HUDEP-2 (cell line): ENCODE results near the gene ANGPT4.
"Not testable (repeated sequence)": the region's sequence is repeated elsewhere in the genome, so short reads cannot be mapped to it uniquely, and the experiment has no call there.

Experiments
- DNase-seq, 76 experiments: peaks; one replicate each; lab custom pipeline; 2025; ENCODE audit not compliant: unreplicated experiment in 76 of 76; lab: John Stamatoyannopoulos, UW

Gene ANGPT4

DNA sequence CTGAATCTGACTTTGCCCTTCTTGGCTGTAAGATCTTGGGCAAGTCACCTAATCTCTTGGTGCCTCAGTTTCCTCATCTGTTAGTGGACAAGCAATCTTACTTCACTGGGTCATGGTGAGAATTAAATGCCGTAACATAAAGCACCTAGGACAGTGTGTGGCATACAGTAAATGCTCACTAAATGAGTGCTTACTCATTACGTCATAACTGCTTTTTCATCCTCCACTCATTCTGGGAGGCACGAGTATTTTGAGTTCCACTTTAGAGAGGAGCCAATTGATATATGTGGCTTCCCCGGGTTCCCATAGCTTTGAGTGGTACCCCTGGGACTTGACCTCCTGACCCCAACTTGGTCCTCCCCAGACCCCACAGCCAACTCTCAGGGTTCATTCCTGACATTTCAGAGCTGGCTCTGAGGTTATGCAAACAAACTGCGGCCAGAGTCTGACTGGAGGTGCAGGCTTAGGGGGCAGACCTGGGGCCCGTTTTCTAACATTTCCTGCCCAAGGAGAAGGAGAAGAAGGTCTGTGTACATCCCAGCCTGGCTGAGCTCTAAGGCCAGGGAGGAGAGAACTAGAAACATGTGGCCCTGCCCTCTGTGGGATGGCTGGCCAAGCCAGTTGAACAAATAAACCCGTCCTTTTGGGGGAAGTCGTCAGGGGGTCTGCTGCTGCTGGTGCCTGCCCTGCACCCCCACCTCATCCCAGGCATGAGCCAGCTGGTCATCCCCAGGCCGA is 5.8 kb downstream of the ANGPT4 start:
- no peak for DNase-seq

DNA sequence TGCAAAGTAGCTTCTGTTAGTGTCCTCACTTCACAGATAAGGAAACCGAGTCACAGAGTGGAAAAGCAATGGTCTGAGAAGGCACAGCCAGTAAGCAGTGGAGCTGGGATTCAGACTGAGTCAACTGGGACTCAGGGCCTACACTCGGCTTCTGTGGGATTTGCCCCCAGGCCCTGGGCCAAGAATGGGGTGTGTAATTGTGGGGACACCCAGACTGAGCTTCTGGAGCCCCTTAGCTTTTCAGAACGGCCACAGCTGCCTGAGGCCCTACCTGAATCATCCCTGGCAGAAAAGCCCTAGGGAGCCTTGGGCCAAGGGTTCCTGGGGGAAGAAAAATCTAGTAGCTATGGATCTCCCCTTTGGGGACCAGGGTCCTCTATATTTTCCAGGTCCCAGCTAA is 6.5 kb downstream of the ANGPT4 start:
- DNase-seq, result no peak

DNA sequence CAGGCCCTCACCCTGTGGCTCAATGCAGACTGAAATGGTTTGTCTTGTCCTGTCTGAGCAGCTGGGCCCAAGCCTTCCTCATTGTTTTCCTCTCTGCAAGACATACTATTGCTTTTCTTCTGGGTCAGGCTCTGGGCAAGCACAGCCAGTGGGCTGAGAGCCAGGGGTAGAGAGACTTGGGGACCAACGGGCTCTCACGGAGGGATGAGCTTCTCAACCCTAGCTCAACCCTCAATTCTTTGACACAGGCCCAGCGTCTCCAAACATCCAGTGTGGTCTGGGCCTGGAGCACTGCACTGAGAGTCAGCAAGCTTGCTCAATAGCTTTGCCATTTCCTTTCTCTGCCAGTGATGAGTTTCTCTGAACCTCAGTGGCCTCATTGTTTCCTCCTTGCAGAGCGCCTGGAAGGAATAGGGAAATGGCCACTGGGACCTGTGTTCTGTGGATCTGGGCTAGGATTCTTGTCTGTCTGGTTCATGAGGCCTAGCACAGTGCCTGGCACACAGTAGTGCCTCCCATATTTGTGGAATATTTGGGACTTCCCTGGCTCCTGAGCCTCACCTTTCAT is 9.3 kb downstream of the ANGPT4 start:
- DNase-seq, result no peak

DNA sequence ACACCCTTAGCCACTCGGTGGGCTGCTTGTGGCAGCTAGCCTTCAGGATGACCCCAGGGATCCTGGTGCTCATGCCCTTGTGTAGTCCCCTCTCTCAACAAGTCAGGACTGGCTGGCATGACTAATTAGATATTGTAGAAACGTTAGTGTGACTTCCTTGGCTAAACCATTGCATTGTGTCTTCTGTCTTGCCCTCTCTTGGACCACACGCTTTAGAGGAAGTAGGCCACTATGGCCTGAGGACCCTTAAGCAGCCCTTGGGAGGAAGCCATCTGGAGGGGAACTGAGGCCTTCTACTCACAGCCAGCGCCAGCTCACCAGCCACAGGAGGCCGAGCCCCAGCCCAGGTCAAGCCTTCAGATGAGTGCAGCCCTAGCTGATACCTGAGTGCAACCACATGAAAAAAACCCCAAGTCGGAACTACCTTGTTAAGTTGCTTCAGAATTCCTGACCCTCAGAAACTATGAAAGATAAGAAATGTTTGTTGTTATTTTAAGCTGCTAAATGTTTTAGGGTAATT is 10.1 kb downstream of the ANGPT4 start:
- no peak for DNase-seq

DNA sequence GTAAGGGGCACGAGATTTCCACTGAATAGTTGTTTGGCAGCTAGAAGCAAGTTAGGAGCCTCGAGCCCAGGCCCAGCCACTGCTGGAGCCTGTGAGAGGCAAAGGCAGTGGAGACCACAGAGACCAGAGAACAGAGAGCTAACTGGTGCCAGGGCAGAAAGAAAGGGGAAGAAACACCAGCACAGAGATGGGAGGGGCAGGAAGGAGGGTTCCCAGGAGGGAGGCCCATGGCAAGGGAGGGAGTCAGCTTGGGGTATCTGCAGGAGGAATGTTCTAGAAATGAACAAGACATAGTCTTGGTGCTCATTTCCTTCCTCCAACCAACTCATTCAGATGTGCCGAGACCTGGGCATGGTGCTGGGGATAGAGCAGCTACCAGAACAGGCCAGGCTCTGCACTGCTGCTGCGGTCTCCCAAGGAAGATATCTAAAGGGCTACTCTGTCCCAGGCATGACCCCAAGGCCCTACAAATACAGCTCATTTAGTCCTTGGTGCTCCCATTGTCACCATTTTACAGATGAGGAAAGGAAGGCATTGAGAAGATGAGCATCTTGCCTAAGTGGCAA is 10.7 kb downstream of the ANGPT4 start:
- DNase-seq, result no peak

DNA sequence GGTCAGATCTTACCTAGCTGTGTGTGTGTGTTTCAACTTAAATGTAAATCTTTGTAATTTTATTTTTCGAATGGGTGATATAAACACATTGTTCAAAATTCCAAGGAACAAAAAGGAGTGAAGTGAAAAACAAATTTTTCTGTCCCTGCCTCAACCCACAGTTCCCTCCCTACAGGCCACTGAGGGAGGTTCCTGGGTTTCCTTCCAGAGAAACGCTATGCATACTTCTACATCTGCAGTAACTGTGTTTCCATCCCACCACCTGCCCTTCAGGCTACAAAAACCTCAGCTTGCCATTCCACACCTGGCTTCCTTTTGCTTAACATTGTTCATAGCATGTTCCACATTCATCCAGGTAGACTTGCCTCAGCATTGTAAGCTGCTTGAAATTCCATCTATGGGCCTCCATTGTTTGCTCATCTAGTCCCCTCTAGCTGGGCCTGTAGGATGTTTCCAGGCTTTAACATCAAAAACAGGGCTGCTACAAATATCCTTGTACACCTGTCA is 12.0 kb downstream of the ANGPT4 start:
- no peak for DNase-seq

DNA sequence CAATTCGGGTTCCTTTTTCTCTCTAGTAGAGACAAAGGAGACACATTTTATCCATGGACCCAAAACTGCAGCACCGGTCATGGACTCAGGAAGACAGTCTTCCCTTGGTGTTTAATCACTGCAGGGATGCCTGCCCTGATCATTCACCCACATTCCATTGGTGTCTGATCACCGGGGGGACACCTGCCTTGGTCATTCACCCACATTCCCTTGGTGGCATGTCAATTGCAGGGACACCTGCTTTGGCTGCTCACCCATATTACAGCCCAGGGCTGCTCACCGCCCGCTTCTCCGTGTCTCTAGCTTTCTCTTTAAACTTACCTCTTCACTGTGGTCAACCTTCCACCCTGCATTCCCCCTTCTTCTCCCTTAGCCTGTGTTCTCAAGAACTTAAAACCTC is 18.7 kb downstream of the ANGPT4 start:
- not testable (repeated sequence) for DNase-seq

DNA sequence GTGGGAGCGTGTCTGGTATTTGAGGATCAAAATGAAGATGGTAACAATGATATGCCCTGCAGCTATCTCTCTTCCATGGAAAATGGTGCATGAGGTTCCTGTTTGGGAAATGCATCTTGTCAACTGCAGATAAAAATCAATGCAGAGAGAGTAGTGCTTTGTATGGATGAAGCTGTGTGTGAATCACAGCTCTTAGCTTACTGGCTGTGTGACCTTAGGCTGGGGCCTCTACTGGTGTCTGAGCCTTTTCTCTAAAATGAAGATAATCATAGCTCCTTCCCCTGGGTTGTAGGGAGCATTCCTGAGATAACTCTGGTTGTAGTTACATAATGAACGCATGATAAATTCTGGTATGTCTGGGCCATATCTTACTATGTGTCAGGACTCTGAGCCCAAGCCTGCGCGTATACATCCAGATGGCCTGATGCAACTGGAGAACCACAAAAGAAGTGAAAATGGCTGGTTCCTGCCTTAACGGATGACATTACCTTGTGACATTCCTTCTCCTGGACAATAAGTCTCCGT is 19.6 kb downstream of the ANGPT4 start:
- DNase-seq, result no peak

DNA sequence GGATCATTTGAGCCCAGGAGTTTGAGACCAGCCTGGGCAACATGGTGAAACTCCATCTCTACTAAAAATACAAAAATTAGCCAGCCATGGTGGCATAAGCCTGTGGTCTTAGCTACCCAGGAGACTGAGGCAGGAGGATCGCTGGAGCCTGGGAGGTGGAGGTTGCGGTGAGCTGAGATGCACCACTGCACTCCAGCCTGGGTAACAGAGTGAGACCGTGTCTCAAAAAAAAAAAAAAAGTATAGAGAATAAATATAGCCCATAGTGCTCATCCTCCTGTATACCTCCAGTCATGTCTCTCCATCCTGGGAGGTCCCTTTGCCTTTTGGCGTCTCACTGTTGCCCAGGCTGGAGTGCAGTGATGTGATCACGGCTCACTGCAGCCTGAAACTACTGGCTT is 23.8 kb downstream of the ANGPT4 start:
- not testable (repeated sequence) for DNase-seq

DNA sequence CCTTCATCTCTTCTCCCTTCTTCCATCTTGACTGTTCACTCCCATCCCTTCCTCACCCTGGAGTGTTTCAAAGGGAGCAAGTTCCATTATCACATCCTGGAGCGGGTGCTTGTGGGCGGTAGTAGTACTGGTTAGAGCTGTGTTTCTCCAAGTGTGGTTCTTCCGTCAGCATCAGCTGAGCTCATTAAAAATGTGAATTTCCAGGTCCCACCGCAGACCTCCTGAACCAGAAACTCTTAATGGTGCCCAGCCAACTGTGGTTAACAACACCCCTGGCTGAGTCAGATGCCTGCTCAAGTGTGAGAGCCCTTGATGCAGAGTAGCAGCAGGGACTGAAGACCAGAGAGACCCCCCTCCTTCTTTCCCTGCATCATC is 24.4 kb downstream of the ANGPT4 start:
- DNase-seq, result no peak

DNA sequence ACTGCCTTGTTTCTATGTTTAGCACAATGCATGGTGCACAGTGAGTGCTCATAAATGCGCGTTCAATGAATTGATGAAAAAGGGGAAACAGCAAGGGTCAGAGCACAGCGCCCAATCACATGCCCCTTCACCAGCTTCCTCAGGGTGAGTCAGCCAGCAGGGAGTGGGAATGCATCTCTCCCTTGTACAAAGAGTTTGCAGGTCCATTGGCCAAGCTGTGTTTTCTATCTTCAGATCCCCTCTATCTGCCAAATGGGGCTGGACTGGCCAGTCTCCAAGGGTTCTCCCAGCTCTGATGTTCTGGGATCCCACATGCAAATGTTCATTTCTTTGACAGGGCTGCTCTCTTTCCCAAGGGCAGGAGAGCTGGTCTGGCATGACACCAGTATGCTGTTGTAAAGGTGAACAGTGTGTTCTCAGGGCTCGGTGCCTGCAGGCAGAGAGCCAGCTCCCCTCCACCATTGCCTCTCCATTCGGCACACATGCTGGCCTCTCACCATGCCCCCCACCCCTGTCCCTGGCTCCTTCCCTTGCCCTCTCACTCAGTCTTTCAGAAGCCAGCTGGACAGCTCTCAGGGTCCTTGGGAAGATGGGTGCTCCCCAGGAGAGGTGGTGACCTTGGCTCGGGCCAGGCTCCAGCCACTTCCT is 25.0 kb downstream of the ANGPT4 start:
- DNase-seq, result no peak

DNA sequence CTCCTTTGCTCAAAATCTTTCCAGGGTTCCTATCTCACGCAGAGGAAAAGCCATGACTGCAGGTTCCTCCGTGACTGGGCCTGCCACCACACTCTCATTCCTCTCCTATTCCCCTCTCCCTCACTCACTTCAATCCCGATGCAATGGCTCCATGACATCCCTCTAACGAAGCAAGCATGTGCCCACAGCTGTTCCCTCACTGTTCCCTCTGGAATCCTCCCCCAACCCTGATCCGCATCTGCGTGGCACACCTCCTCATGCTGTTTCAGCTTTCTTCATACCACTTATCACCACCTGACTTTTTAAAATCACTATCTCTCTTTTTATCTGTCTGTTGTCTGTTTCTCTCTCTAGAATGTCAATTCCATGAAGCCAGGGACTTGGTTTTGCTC is 25.5 kb downstream of the ANGPT4 start:
- DNase-seq, result no peak

DNA sequence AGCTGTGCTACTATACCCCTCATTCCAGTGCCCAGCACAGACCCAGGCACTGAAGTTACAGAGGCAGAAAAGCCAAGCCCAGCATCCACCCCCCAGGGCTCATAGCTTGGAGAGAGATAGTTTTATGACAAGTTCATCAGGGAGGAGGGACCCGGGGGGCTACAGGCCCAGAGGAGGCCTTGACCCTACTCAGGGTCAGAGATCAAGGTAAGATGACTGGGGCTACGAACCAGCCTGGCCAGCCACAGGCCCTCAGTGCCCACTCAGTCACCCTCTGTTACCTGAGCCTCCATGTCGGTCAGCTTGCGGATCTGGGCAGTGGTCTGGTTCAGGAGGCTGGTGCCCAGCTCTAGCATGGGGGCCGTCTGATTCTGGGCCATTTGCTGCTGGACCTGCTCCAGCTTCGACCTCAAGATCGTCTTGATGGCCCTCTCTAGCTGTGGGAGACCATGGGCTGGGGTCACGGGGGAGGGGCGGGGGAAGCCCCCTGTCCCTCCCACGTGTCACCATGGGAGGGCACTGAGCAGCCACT is 26.1 kb downstream of the ANGPT4 start:
- no peak for DNase-seq

DNA sequence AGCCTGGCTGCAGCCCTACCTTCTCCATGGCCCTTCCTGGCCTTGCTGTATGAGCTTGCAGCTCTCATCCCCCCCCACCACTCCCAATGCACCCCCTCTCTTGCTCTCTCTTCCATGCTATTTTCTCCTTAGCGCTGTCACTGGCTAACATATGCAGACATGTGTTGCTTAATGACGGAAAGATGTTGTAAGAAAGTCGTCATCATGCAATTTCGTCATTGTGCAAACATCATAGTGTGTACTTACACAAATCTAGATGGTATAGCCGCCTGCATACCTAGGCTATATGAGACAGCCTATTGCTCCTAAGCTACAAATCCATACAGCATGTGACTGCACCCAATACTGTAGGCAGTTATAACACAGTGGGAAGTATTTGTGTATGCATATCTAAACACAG is 27.0 kb downstream of the ANGPT4 start:
- no peak for DNase-seq

DNA sequence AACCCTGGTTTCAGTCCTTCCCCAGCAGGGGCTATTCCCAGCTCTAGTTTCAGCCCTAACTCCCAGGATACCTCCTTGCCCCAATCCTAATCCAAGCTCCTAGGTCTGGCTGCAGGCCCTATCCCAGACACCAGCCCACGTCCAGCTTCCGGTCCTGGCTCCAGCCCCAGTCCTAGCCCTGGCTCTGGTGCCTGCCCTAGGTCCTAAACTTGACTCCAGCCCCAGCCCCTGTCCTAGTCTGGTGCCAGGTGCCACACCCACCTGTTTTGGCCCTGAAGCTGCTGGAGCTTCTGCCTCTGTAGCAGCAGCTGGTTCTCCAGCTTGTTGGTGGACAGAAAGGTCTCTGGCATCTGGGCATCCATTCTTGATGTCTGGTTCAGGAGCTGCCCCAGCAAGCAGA is 28.1 kb downstream of the ANGPT4 start:
- DNase-seq, result no peak

DNA sequence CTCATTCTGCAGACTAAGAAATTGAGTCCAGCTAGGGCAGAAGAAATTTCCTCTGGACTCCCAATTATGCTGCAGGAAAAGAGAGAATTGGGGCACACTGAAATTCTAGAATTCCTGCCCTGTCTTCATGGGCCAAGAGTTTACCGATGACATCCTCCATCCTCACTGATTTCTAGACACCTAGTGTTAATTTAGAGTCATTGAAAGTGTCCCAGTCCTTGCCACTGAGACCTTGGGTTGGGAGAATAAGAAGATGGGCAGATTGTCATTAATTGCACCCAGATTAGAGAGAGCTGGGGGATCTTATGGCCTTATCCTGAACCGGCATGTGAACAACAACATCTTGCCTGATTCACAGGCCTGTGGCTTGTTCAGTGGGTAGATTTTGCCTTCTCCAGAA is 29.0 kb downstream of the ANGPT4 start:
- DNase-seq, result no peak

DNA sequence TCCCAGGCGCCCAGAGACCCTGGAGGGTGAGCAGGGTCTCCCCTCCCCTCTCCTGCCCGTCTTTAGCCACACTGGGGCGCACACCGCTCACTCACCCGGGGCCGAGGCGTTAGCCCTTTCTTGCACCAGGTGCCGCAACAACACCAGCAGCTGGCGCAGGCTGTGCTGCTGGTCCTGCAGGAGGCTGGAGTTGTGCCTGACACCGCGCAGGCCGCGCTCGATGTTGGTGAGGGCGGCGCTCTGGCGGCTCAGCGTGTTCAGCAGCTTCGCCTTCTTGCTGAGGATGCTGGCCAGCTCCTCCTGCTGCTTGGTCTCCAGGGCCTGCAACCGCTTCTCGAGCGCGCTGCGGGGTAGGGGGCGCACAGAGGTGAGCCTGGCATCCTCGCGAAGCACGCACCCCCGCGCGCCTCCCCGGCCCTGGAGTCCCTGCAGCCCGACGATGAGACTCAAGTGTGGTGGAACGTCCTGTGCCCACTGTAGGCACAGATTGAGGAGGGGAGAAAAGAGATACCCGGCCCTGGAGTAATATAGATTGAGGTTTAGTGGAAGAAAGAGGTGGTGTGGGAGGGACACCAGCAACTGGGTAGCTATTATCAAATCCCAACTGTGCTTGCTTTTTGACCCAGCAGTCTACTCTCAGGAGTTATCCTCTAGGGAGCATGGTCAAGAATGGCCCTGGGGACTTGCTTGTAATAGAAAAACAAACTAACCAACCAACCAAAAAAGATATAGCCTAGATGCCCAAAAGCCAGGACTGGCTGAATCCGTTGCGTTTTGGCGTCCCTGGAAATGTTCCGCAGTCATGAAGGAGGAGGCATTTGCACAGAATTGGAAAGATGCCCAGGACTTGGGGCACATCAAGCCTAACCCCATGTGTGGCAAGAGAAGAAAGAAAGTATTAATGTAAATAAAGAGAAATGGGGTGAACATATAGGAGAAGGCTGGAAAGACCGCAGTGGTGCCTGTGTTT is 30.9 kb downstream of the ANGPT4 start:
- peak in 10 of 76 experiments; percentile 2 to 36 (median 10) for DNase-seq

DNA sequence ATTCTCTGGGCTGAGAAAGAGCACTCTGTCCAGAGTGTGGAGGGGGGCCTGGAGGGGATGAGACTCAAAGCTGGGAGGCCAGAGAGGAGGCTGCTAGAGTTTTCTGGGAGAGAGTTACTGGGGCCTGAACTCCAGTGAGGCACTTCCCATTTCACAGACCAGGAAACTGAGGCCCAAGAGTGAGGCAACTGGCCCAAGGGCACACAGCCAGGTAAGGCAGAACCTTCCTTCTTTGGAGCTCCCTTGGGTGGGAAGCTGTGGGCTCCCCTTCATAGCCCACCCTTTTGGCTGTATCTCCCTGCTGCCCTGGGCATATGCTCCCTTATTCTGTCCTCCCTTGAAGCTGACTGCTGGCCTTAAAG is 34.4 kb downstream of the ANGPT4 start:
- DNase-seq, result no peak

DNA sequence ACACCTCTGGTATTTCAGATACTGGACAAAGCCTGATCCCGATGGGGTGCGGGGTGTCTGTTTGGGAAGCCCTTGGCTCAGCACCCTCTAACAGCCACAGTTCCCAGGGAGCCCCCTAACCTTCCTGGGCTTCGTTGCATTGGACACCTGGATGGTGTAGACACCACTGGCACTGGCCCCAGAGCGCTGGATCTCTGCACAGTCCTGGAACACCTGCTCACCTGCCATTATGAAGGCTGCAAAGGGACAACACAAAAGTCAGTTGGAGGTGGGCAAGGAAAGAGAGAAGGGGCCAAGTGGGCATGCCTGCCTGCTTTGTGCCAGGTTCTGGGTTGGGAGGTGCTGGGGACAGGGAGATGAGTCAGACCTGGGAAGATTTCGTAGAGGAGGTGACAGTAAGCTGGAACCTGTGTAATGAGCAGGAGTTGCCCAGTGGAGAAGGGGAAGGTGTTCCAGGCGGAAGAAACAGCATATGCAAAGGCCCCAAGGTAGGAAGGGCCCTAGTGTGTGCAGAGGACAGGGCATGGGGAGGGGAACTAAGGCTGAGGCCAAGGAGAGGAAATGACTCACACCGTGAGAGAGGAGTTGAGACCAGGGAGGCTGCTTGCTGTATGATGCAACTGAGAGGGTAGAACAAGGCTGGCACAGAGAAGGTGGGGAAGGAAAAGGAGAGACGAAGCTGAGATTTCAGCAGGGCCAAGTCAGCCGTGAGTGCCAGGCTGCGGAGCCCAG is 34.9 kb downstream of the ANGPT4 start:
- no peak for DNase-seq
